Endothelial cell of umbilical vein (primary cell): ENCODE data around the gene DEPDC1B. TPM values are rescaled to one million over a fixed set of nuclear protein-coding genes. Genes with fewer than 3 reads are reported as not detected.

Source experiments
- BruUV-seq: library from RNA; stranded (reverse); fragments of 400-500 nt; replicated peaks from 2 replicates; lab custom pipeline; 2021; lab: Mats Ljungman, UMichigan
- CTCF ChIA-PET: fragments of 300-600, 350-600 bp; sonication (Branson Sonifier 250); formaldehyde crosslinking; loops from one replicate; lab custom pipeline; 2021; ENCODE audit warnings: antibody characterized with exemption, inconsistent platforms; lab: Charles Lee
- POLR2A ChIA-PET: fragments of 300-600, 350-600 bp; sonication (Branson Sonifier 250); formaldehyde crosslinking; loops from one replicate; lab custom pipeline; 2021; ENCODE audit warnings: antibody characterized with exemption, inconsistent platforms; lab: Charles Lee
- DNase-seq: peaks from one replicate; pipeline ENCODE4 v3.0.0-alpha.2; 2011; ENCODE audit warnings: low read depth, low spot score
- FAIRE-seq: peaks from 2 replicates; lab custom pipeline; 2011; peaks lifted over from hg19 to GRCh38; lab: Jason Lieb, UNC
- H2AFZ ChIP-seq: 2 replicates; pipeline ENCODE4 v1.6.0; 2012; ENCODE audit warnings: low read depth, low read length, control low read depth, inconsistent platforms
- H3K27ac ChIP-seq: 2 replicates; pipeline ENCODE4 v1.5.1; 2011; ENCODE audit warnings: low read depth, mild to moderate bottlenecking, control low read depth, low read length, moderate library complexity; ENCODE audit not compliant: insufficient read depth
- H3K27me3 ChIP-seq, 2 experiments: 2 replicates each; pipeline versions ENCODE4 v1.6.0 to v1.6.1; 2011; ENCODE audit warnings: low read length in 2 of 2, mixed read lengths in 1 of 2; ENCODE audit not compliant: control insufficient read depth in 2 of 2, insufficient read depth in 2 of 2
- H3K36me3 ChIP-seq, 2 experiments: 2 replicates in 1 of 2; 3 replicates in 1 of 2; pipeline ENCODE4 v1.5.1; 2011; ENCODE audit warnings: low read length in 2 of 2, mild to moderate bottlenecking in 1 of 2, moderate library complexity in 1 of 2; ENCODE audit not compliant: control insufficient read depth in 2 of 2, insufficient read depth in 2 of 2; ENCODE audit errors: extremely low read depth in 1 of 2
- H3K4me1 ChIP-seq: 3 replicates; pipeline ENCODE4 v1.5.1; 2011; ENCODE audit warnings: mild to moderate bottlenecking, low read length; ENCODE audit not compliant: control insufficient read depth, insufficient read depth; ENCODE audit errors: extremely low read depth
- H3K4me2 ChIP-seq: 2 replicates; pipeline ENCODE4 v1.6.1; 2011; ENCODE audit warnings: low read length, control low read depth, mixed read lengths; ENCODE audit not compliant: insufficient read depth
- H3K4me3 ChIP-seq, 3 experiments: fragments of 200-600 bp in 1 of 3; sonication (generic), shearing (Covaris generic) in 1 of 3; replicated peaks in 1 of 3; 2 replicates each; pipeline ENCODE4 v1.5.1; 2011 to 2016; ENCODE audit warnings: control low read depth in 3 of 3, low read length in 3 of 3, mild to moderate bottlenecking in 2 of 3, inconsistent platforms in 1 of 3, low read depth in 1 of 3, moderate library complexity in 1 of 3; ENCODE audit not compliant: insufficient read depth in 1 of 3
- H3K79me2 ChIP-seq: 2 replicates; pipeline ENCODE4 v1.6.0; 2012; ENCODE audit warnings: low read length, inconsistent platforms; ENCODE audit not compliant: control insufficient read depth, insufficient read depth
- H3K9ac ChIP-seq: replicated peaks from 2 replicates; pipeline ENCODE3; 2011; ENCODE audit warnings: low read length, control low read depth; ENCODE audit not compliant: insufficient read depth; ENCODE audit errors: extremely low read depth
- H3K9me1 ChIP-seq: replicated peaks from 3 replicates; pipeline ENCODE4 v1.6.0; 2011; ENCODE audit warnings: mild to moderate bottlenecking, low read length; ENCODE audit not compliant: control insufficient read depth, insufficient read depth; ENCODE audit errors: extremely low read depth
- H3K9me3 ChIP-seq: replicated peaks from 2 replicates; pipeline ENCODE4 v1.5.1; 2012; ENCODE audit warnings: low read length, inconsistent platforms; ENCODE audit not compliant: control insufficient read depth, insufficient read depth
- H4K20me1 ChIP-seq: replicated peaks from 2 replicates; pipeline ENCODE3; 2011; ENCODE audit warnings: mild to moderate bottlenecking, low read length; ENCODE audit not compliant: control insufficient read depth, insufficient read depth; ENCODE audit errors: extremely low read depth
- CTCF ChIP-seq, 2 donors: IDR thresholded peaks; 1 replicate in 1 of 2; 2 replicates in 1 of 2; pipeline ENCODE4 v1.5.1; 2011; ENCODE audit warnings: low read length in 2 of 2, mild to moderate bottlenecking in 2 of 2, moderate library complexity in 2 of 2, control low read depth in 1 of 2, inconsistent platforms in 1 of 2, low read depth in 1 of 2; ENCODE audit not compliant: insufficient read depth in 1 of 2; ENCODE audit errors: extremely low read depth in 1 of 2
- EZH2 ChIP-seq: IDR thresholded peaks from 2 replicates; pipeline ENCODE4 v1.6.1; 2012; ENCODE audit warnings: borderline replicate concordance, low read depth, mild to moderate bottlenecking, moderate library complexity, low read length, inconsistent platforms; ENCODE audit not compliant: severe bottlenecking
- FOS ChIP-seq: IDR thresholded peaks from 2 replicates; pipeline ENCODE4 v1.6.1; 2011; ENCODE audit warnings: mild to moderate bottlenecking, low read length, moderate library complexity, borderline replicate concordance; ENCODE audit not compliant: insufficient read depth
- GATA2 ChIP-seq: IDR thresholded peaks from 2 replicates; pipeline ENCODE4 v1.7.0; 2011; ENCODE audit warnings: low read depth, mild to moderate bottlenecking, moderate library complexity, mixed read lengths, low read length; ENCODE audit not compliant: insufficient read length, insufficient read depth
- JUN ChIP-seq: IDR thresholded peaks from 2 replicates; pipeline ENCODE4 v1.6.1; 2011; ENCODE audit warnings: borderline replicate concordance, low read depth; ENCODE audit not compliant: insufficient read length, insufficient read depth
- MAX ChIP-seq: IDR thresholded peaks from 2 replicates; pipeline ENCODE4 v1.6.1; 2011; ENCODE audit not compliant: insufficient read depth, insufficient read length
- MYC ChIP-seq: IDR thresholded peaks from one replicate; pipeline ENCODE4 v1.6.1; 2011; ENCODE audit warnings: mild to moderate bottlenecking, low read depth, low read length
- POLR2A ChIP-seq: IDR thresholded peaks from 2 replicates; pipeline ENCODE4 v1.6.1; 2012; ENCODE audit warnings: low read depth, mild to moderate bottlenecking, control low read depth, low read length
- POLR2AphosphoS5 ChIP-seq: IDR thresholded peaks from 2 replicates; pipeline ENCODE4 v1.6.1; 2012; ENCODE audit warnings: low read depth, mild to moderate bottlenecking, control low read depth, low read length, moderate library complexity; ENCODE audit not compliant: insufficient read depth
- dilution Hi-C: fragments of 300-500 bp; cut with MboI; formaldehyde crosslinking; loops from one replicate; pipeline ENCODE4 v1.15.0; 2019; ENCODE audit warnings: low sequenced_read_pairs; ENCODE audit not compliant: extremely low pct_ligation_motif_present
- intact Hi-C: fragments of 100-400 bp; cut with micrococcal nuclease; formaldehyde crosslinking; loops from one replicate; pipeline ENCODE4 v1.10.0; 2022
- polyA plus RNA-seq, 4 experiments: library from polyadenylated mRNA; depleted of rRNA in 3 of 4; stranded (reverse) in 3 of 4; unstranded in 1 of 4; fragments of >200 nt; gene quantifications; 2 replicates each; pipeline versions ENCODE4 v1.2.1 to v1.2.3, GENCODE V29; 2011 to 2012; ENCODE audit warnings: missing spikeins in 1 of 4
- total RNA-seq: library from RNA; stranded (reverse); gene quantifications from 2 replicates; pipeline ENCODE4 v1.2.3, GENCODE V29; 2021

The DEPDC1B gene
- total and polyA plus RNA-seq, 2 donors (not counting 3 experiments of a cell fraction or from before 2014, with no cell fraction given): 6.7 to 18.7 TPM

- Histone ChIP-seq H3K27ac (no peak overlapping the region), H3K4me3 (no peak overlapping the region), H3K79me2 (peaks cover 48% of the 10 kb centered on the region), H3K9ac (no peak overlapping the region), H4K20me1 (no peaks in the 10 kb centered on the region), H3K36me3 (no peaks in the 10 kb centered on the region), H3K9me3 (no peaks in the 10 kb centered on the region), H3K9me1 (no peaks in the 10 kb centered on the region), H3K4me2 (no peak overlapping the region), H3K4me1 (no peaks in the 10 kb centered on the region), H3K27me3 (no peaks in the 10 kb centered on the region), H2AFZ (no peak overlapping the region)
- no peak for TF ChIP-seq CTCF (IDR thresholded peaks at IDR 0.05; ENCODE audit: extremely low read depth in 1 of 2, insufficient read depth in 1 of 2, low read depth in 1 of 2, low read length in 2 of 2)
- no peak for TF ChIP-seq FOS
- TF ChIP-seq POLR2A: no peak
- no peak for TF ChIP-seq EZH2
- TF ChIP-seq GATA2: no peak
- no peak for TF ChIP-seq MYC
- TF ChIP-seq JUN: no peak
- TF ChIP-seq MAX: no peak
- TF ChIP-seq POLR2AphosphoS5: no peak
- intact Hi-C loops: loop anchor here (2.0 kb wide), 1 partner anchor 1262 kb away; no protein-coding TSS in a partner anchor
- POLR2A ChIA-PET: no interaction called here
- dilution Hi-C loops: no loop called here
- FAIRE-seq (peak; percentile 26), DNase-seq (no peak)
- CTCF ChIA-PET: interaction anchor here (0.7 to 0.8 kb wide), 2 partner anchors 26 to 27 kb away, joined by 3 to 4 read pairs; partner anchors contain the start of gene DEPDC1B
- no TSS peak for BruUV-seq
Observed at GRCh38 chr5:60672693-60673264, 27.2 kb downstream of the DEPDC1B start.
